ENCODE measurements around the gene GLOD4. TPM values are rescaled to one million over a fixed set of nuclear protein-coding genes. Genes with fewer than 3 reads are reported as not detected.
"Not testable (repeated sequence)": the region's sequence is repeated elsewhere in the genome, so short reads cannot be mapped to it uniquely, and the experiment has no call there.

GLOD4 gene
- total RNA-seq, 1 donor from 2014 or later = 86.7 TPM

DNA sequence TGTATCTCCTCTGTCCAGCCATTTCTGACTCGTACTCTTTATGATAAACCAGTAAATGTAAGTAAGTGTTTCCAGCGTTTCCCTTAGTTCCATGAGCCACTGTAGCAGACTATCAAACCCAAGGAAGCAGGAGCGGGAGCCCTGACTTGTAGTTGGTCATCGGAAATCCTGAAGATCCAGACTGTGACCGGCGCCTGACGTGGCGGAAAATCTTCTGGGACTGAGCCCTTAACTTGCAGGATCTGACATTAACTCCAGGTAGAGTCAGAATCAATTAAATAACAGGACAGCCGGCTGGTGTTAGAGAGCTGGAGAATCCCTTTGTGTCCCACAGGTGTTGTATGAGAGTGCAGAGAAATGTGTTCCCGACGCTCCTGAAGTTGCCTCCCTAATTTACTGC is 4.0 kb downstream of the GLOD4 start:
- DNase-seq (ENCODE audit: extremely low read depth, low read depth, low spot score) = no peak

DNA sequence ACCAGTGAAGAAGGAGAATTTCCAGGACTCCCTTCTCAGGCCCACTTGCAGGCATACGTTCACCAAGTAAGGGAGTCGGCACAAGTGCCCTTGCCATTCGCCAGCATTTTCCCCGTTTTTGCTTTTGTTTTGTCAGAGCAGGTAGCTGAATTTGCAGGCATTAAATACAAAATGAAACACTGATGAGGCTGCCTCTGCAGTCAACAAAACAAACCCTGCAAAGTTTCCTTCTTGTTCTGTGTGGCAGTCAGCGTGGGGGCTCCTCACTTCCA is 7.8 kb downstream of the GLOD4 start:
- DNase-seq (ENCODE audit: extremely low read depth, low read depth, low spot score) = no peak

DNA sequence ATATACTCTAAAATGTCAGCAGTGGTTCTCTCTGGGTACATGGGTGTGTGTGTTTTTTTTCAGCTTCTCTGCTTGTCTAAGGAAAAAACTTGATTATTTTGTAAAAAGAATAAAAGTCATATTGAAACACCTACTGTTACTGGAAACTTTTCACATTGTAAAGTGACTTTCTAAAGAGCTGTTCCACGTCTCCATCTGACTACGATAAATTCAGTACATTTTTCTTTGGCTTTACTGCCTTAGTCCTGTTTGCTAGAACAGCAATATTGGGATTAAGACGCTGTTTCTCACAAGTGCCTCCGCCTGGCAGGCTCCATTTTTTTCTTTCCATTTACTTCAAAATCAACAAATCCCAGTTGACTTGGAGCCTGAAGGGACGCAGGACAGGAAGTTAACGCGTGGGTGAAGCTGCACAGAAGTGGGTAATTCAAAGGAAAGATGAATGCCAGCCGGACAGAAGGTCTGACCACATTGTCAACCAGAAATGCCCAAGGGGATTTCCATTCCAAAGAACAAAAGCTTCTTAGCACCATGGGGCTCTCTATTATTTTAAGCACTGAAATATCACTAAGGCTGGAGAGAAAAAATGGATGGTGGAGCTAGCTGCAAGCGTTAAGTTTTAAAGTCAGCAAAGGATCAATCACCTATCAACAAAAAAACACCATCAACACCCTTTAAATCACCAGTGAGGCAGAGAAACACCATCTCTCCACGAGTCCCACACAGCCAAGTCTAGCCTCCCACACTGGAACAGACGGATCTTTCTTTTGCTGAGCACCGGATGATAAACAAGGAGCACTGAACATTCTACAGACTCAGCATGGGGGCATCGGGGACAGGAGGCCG is 8.4 kb downstream of the GLOD4 start:
- no peak for DNase-seq (ENCODE audit: extremely low read depth, low read depth, low spot score)

DNA sequence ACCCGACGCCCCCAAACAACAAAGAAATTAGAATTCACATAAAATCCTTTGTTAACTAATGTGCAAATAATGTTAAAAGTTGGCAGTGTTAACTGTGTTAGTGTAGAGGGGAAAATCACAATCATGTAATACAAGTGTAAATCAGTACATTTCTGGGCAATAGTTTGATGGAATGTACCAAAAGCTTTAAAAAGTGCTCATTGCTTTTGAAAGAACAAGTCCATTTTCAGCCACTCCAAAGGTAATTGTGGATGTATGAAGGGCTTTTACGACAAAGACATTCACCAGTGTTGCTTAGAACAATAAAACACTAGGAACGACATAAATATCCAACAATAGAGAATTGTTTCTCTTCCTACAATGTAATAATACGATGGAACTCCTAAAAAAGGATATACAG is 9.1 kb downstream of the GLOD4 start:
- no peak for DNase-seq (ENCODE audit: extremely low read depth, low read depth, low spot score)

DNA sequence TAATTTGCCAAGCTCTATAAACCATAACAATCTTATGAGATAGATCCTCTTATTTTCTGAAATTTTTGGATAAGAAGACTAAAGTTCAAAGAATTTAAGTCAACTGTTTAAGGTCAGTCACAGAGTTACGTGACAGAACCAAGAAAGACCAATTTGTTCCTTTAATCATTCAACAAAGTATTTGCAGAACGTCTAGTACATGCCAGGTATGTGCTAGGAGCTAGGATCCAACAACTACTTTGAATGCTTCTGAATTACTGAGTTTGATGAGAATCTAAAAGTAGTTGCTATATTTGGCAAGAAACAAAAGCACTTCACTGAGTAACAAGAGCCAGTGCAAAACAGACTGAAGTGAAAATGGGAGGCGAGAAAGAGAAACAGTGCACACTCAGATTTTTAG is 15.0 kb downstream of the GLOD4 start:
- no peak for DNase-seq (ENCODE audit: extremely low read depth, low read depth, low spot score)

DNA sequence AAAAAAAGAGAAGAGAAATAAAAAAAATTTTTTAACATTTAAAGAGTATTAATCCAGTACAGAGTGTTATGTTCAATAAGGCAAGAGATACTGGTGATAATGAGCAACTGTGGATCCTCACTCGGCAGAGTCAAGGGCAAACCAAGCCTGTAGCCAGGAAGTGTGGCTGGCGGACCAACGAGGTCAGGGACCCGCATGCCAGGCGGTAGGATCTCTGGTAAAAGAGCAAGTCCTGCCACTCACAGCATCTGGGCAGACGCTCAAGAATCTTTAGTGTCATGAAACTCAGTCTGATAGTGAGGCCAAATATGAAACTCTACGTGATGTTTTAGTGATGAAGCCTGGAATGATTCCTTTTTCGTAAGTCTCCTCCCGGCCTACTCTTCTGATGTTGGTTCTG is 21.7 kb downstream of the GLOD4 start:
- DNase-seq (ENCODE audit: extremely low read depth, low read depth, low spot score) = no peak

DNA sequence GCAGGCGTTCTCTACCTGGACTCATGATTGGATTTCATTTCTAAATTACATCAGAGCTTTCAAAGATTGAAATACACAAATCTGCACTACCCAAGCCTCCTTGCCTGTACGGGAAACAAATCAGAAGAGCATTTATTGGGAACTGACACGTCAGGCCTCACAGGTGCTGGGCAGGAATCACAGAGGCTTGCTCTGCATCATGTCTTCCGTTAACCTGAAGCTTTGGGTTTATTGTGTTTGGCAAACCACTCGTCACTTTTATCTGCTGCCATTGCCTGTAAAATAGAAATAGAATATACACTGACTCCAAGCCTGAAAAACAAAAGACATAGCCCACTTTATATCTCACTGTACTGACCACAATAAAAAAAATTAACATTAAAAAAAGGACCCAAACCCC is 22.1 kb downstream of the GLOD4 start:
- DNase-seq (ENCODE audit: extremely low read depth, low read depth, low spot score) = no peak

DNA sequence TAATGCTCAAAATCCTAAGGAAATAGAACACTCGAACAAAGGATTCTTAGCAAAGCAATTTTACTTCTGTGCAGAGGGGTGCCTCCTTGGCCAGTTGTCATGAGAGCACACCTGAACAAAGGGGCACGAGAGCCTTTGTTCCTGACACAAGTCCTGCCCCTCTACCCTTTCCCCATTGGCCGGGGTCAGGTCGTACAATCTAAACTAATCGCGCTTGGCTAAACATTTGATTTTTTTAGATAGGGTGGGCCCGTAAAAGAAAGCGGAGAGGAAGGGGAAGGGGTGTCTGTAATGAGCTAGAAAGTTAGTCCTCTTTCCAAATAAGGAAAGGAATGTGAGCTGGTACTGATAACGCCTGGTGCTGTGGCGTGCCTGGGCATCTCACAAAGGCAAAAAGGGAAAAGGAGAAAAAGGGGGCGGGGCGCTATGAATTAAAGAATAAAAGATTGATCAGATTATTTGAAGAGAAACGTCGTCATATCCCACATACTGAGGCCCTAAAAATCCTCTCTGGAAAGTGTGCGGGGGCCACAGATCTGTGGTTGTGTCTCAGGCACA is 26.0 kb downstream of the GLOD4 start:
- not testable (repeated sequence) for DNase-seq (ENCODE audit: extremely low read depth, low read depth, low spot score)

DNA sequence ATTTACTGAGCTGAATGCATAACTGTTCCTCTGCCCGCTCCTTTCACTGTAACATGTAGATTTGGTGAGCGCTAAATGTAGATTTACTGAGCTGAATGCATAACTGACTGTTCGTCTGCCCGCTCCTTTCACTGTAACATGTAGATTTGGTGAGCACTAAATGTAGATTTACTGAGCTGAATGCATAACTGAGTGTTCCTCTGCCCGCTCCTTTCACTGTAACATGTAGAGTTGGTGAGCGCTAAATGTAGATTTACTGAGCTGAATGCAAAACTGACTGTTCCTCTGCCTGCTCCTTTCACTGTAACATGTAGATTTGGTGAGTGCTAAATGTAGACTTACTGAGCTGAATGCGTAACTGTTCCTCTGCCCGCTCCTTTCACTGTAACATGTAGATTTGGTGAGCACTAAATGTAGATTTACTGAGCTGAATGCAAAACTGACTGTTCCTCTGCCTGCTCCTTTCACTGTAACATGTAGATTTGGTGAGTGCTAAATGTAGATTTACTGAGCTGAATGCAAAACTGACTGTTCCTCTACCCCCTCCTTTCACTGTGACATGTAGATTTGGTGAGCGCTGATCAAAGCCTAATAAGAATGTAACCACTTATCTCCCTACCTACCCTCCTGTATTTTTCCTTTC is 26.6 kb downstream of the GLOD4 start:
- not testable (repeated sequence) for DNase-seq (ENCODE audit: extremely low read depth, low read depth, low spot score)

DNA sequence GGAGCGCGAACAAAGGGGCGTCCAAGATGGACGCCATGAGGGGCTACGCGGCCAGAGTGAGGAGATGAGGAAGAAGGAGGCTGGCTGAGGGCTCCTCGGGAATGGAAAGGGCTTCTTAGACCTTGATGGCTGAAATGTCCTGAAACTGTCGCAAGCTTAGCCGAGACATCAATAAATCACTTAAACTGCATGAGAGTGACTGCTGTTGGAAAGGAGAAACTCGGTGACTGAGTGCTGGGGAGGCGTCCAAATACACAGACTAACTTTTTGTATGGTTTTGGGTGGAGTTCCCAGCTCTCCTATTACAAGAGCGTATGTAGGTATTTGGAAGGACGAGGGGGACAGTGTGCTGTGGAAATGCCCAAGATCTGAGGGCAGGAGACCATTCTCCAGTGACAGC is 28.7 kb downstream of the GLOD4 start:
- DNase-seq (ENCODE audit: extremely low read depth, low read depth, low spot score) = no peak

DNA sequence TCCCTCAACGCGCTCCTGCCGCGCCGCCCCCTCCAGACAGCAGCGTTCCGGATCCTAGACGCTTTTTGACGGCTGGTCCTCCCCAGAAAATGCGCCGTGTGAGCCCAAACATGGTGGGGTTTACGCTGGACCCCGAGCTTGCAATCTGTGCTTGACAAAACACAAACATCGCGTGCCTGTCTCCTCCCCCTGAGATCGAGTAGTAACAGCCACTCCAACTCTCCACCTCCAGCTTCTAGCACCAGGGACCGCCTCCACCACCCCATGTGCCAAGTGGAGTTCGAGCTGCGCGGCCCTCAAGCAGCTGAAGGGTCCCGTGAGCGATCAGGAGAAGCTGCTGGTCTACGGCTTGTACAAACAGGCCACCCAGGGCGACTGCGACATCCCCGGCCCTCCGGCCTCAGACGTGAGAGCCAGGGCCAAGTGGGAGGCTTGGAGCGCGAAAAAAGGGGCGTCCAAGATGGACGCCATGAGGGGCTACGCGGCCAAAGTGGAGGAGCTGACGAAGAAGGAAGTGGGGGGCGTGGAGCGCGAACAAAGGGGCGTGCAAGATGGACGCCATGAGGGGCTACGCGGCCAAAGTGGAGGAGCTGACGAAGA is 29.4 kb downstream of the GLOD4 start:
- DNase-seq (ENCODE audit: extremely low read depth, low read depth, low spot score) = no peak

DNA sequence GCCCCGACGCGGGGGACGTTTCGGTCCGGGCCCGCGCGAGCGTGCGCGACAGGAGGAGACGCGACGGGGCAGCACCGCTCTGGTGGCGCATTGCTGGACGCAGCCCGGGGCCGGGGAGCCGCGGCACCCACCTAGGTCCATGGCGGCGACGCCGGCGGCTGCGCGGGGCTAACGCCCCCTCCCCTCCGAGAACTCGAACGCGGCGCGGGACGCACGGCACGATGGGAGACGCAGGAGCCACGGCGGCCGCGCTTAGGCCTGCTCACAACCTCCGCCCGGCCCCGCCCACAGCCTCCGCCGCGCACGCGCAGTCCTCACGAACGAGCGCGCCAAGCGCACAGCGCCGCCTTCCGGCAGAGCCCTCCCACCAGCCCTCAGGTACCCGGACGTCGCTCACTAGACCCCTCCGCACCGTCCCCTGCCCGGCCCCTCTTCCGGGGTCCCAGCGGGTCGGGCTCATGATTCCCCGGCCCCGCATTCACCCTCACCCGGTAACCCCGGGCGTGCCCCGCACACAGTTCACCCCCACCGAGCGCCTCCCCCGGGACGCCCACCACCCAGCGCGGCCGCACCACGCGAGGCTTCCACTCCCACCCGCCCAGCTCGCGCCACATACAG is 30.0 kb downstream of the GLOD4 start, which contains the start of gene GEMIN4:
Gene GEMIN4, minus strand, starts transcription at position 263 of the 618 bp plus-strand sequence. Its CDS starts 122 bp downstream, at position 141.
- DNase-seq (ENCODE audit: extremely low read depth, low read depth, low spot score) = peak; percentile 41

DNA sequence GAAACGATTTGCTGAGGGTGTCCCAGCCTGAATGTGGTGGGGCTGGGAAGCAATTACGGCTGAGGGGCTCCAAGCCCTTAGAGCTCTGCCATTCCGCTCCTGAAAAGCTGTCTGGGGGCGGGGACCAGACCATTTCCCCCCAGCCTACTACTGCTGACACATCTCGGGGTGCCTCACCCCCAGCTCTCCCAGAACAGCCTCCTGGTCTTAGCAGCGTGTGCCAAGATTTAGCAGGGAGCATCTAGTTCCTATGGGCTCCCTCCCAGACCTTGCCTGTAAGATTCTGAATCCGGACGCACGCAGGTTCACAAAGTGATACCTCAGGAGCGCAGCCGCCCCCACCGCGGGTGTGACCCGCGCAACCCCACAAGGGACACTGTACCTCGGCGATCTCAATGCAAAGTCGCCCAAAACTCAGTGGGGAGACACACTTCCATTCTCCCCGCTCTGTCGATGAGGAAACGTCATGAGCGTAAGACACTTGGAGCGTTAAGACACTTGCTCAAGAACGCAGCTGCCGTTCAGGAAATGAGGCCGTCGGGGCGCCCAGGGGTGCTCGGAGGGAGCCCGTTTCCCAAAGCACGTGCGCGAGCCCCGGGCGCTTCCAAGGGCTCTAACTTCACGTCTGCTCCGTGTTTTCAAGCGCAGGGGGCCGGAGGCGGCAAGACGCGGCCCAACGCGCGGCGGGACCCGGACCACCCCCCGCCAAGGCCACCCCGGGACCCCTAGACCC is 30.6 kb downstream of the GLOD4 start:
- DNase-seq (ENCODE audit: extremely low read depth, low read depth, low spot score) = no peak

DNA sequence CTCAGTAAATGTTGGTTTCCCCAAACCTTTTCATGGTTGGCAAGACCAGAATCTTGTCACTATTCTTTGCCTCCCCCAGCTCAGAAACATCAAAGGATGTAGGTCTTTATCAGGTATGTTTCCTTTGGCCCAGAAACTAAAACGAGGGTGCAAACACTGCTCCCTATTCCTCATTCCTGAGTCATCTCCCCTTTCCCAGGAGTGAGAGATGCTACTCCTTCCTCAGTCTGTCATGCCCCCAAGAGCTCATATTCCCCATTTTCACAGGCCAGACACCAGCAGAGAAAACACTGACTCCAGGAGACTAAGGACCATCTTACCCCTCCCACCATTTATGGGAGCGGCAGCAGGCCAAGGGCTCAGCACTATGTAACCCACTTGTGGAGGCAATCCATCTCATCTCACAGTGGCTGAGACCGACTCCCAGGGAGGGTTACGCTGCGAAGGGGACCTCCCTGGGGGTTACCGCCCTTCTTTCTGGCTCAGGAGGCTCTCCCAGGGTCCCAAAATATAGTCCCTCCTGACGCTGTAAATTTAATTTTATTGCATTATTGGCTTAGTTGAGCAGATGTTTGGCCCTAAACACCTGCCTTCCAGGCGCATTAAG is 31.5 kb downstream of the GLOD4 start:
- DNase-seq (ENCODE audit: extremely low read depth, low read depth, low spot score) = no peak

DNA sequence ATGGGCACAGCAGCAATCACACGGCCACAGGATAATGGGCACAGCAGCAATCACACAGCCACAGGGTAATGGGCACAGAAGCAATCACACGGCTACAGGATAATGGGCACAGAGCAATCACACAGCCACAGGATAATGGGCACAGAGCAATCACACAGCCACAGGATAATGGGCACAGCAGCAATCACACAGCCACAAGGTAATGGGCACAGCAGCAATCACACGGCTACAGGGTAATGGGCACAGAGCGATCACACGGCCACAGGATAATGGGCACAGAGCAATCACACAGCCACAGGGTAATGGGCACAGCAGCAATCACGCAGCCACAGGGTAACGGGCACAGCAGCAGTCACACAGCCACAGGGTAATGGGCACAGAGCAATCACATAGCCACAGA is 32.7 kb downstream of the GLOD4 start:
- DNase-seq (ENCODE audit: extremely low read depth, low read depth, low spot score) = not testable (repeated sequence)

DNA sequence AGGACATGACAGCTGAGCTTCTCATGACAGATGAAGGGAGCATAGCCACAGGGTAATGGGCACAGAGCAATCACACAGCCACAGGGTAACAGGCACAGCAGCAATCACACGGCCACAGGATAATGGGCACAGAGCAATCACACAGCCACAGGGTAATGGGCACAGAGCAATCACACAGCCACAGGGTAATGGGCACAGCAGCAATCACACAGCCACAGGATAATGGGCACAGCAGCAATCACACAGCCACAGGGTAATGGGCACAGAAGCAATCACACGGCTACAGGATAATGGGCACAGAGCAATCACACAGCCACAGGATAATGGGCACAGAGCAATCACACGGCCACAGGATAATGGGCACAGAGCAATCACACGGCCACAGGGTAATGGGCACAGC is 33.5 kb downstream of the GLOD4 start:
- DNase-seq (ENCODE audit: extremely low read depth, low read depth, low spot score) = not testable (repeated sequence)

DNA sequence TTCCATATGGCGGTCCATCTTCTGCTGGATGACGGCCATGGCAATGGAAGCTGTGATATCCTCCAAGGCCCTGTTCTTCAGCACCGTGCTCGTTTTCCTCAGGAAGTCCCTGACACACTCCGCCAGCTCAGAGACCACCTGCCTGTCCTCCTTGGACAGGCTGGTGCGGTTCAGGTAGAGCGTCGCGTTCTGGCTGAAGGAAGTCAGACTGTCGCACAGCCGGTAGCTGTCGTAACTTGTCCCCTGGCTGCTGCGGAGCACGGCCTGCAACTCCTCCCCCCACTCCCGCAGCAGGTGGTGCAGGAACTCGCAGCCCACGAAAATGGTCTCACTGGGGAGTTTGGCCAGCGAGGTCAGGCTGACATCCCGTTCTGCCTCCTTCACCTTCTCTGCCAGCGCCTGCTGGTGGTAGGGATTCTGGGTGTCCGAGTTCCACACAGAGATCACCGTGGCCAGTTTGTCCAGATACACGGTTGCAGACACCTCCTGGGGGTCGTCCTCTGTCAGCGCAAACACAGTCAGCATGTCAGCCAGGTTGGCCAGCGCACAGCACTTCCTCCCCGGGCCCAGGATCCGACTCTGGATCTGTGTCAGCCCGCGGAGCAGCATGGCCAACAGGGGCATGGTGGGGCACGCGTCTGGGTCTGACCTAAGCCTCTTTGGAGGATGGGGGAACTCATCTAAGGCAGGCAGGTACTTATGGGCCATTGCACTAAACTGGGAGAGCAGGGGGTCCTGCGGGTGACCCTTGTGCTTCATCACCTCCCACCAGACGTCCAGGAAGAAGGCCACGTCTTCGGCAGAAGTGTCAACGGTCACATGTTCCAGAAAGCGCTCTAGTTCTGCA is 35.1 kb downstream of the GLOD4 start:
- DNase-seq (ENCODE audit: extremely low read depth, low read depth, low spot score) = no peak

DNA sequence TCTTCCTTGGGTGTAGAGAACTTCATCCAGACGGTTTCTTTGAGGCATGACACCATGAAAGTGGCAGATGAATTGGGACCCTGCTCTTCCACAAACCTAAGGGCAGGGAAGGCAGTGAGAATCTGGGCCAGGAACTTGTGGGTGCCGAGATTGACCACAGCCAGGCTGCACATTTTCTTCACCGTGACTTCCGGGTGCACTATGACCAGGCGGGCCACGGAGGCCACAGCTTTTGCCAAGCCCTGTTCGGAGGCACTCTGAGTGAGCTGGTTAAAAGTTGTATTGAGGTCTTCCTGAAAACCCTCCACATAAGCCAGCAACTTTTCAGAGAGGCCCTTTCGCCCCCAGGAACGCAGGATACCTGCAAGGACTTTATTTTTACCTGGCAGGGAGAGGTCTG is 35.9 kb downstream of the GLOD4 start:
- no peak for DNase-seq (ENCODE audit: extremely low read depth, low read depth, low spot score)

DNA sequence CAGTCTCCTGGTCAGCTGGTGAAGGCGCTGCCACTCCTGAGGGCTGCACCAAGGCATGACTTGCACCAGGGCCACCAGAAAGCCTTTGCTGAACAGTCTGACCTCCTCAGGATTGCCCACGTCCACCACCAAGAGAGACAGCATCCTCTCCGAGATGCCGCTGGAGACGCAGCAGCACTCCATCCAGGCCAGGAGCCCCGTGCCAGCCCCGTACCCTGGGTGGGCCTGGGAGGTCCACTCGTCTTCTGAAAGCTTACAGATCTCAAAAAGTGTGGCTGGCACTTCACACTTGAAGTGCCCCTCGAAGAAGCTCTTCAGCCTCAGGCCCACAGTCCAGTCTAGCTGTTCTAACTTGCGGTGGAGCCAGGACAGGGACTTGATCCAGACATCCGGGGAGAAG is 36.7 kb downstream of the GLOD4 start:
- no peak for DNase-seq (ENCODE audit: extremely low read depth, low read depth, low spot score)
